H1 (cell line): ENCODE data around the gene DNAJB8. TPM values are rescaled to one million over a fixed set of nuclear protein-coding genes. Genes with fewer than 3 reads are reported as not detected.

Experiments used
- FOSL1 ChIP-seq: IDR thresholded peaks from 2 replicates; pipeline ENCODE4 v1.6.1; 2011; ENCODE audit warnings: mild to moderate bottlenecking, low read depth, low read length, moderate library complexity; ENCODE audit not compliant: insufficient read depth
- KDM5A ChIP-seq: fragments of 200-600 bp; IDR thresholded peaks from 2 replicates; pipeline ENCODE4 v1.7.1; 2012; ENCODE audit warnings: mild to moderate bottlenecking, low read length, inconsistent platforms, mixed read lengths
- NRF1 ChIP-seq: IDR thresholded peaks from 2 replicates; pipeline ENCODE4 v1.6.1; 2011; ENCODE audit warnings: mild to moderate bottlenecking, low read depth, low read length, improper control_type of control experiment
- RNF2 ChIP-seq: fragments of 200-900, 300-1000 bp; sonication (generic); IDR thresholded peaks from 2 replicates; pipeline ENCODE4 v1.7.1; 2016; ENCODE audit warnings: borderline replicate concordance, low read depth, mild to moderate bottlenecking, antibody characterized with exemption, low read length; ENCODE audit not compliant: poor library complexity, severe bottlenecking; ENCODE audit errors: missing control alignments
- SP2 ChIP-seq: IDR thresholded peaks from 2 replicates; pipeline ENCODE4 v1.6.1; 2012; ENCODE audit warnings: mild to moderate bottlenecking, low read length, inconsistent platforms
- polyA plus RNA-seq, 7 experiments: library from polyadenylated mRNA; depleted of rRNA in 3 of 7; stranded (reverse) in 5 of 7; unstranded in 2 of 7; fragments of >200 nt in 5 of 7; fragments of 200-250 nt in 2 of 7; gene quantifications; 1 replicate in 5 of 7; 2 replicates in 1 of 7; 4 replicates in 1 of 7; pipeline versions ENCODE4 v1.2.1 to v1.2.3, GENCODE V29; 2011 to 2013; ENCODE audit warnings: missing spikeins in 2 of 7, mixed read lengths in 2 of 7
- total RNA-seq: library from RNA; stranded (reverse); fragmentation: NEBNext Ultra II Directional; extraction: Animal tissue kit (Norgen Biotek cat#: 25700); gene quantifications from 2 replicates; pipeline ENCODE4 v1.2.1, GENCODE V29; 2021

DNAJB8 gene
- total and polyA plus RNA-seq, 2 of the 8 experiments (the other 6 are each of a cell fraction or from before 2014, with no cell fraction given): not detected

DNA sequence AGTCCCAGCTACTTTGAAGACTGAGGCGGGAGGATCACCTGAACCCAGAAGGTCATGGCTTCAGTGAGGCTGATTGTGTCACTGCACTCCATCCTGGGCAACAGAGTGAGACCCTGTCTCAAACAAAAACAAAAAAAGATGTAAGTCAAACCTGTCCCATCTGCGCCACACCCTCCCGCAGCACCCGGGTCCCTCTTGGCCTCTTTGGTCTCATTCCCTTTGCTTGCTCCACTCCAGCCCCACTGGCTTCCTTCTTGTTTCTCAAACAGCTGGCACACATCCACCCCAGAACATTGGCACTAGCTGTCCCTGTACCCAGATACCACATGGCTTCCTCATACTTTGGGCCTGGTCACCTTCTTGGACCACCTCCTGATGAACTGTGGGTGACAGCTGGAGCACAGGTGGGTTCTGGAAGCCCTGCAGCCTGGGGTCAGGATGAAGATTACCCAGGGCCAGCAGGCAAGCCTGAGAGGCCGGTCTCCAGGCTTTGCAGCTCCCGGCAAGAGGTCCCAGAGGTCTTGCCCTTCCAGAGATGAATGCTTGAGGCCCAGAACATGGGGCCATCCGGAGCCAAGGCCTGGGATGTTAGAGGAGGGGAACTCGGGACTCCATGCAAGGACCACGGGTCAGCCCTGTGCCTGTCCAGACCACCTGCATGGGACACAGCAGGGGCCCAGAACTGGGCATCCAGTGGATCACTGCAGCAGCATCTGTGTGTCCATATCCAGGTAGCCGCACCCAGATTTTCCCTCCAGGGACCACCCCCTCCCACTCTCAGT lies 37.3 kb upstream of the DNAJB8 start (continued):
- TF ChIP-seq NRF1: no peak
- TF ChIP-seq KDM5A: no peak
- TF ChIP-seq SP2: no peak
- TF ChIP-seq RNF2: no peak
- no peak for TF ChIP-seq FOSL1
